A673 (cell line): ENCODE measurements around the gene RAB3IL1. TPM values are rescaled to one million over a fixed set of nuclear protein-coding genes. Genes with fewer than 3 reads are reported as not detected.
A peak's percentile ranks its signal among the peaks of the same experiment; 100 is the strongest.

Experiments
- BruUV-seq: library from RNA; stranded (reverse); fragments of 400-500 nt; replicated peaks from 2 replicates; lab custom pipeline; 2021; lab: Mats Ljungman, UMichigan
- CTCF ChIA-PET: fragments of 300-600 bp; sonication (Branson Sonifier 250); formaldehyde crosslinking; loops from one replicate; lab custom pipeline; 2022; ENCODE audit warnings: antibody characterized with exemption; lab: Charles Lee
- POLR2A ChIA-PET: fragments of 300-600 bp; sonication (Branson Sonifier 250); formaldehyde crosslinking; loops from one replicate; lab custom pipeline; 2022; ENCODE audit warnings: antibody characterized with exemption; ENCODE audit not compliant: low non-redundant PET; lab: Charles Lee
- DNase-seq: peaks from one replicate; pipeline ENCODE4 v3.0.0-alpha.2; 2015; ENCODE audit warnings: low spot score
- H3K27ac ChIP-seq: fragments of 200-600 bp; sonication (generic); 2 replicates; pipeline ENCODE4 v1.5.1; 2016; ENCODE audit warnings: mixed run types, low read depth, mild to moderate bottlenecking, mixed read lengths, antibody characterized with exemption, low read length; ENCODE audit not compliant: poor library complexity, severe bottlenecking
- H3K27me3 ChIP-seq: fragments of 200-600 bp; sonication (generic); replicated peaks from 2 replicates; pipeline ENCODE4 v1.6.1; 2017; ENCODE audit warnings: mixed run types, low read depth, mild to moderate bottlenecking, mixed read lengths, antibody characterized with exemption, low read length; ENCODE audit not compliant: insufficient read depth, poor library complexity
- H3K36me3 ChIP-seq: fragments of 200-600 bp; sonication (generic); 2 replicates; pipeline ENCODE4 v1.6.1; 2016; ENCODE audit warnings: mixed run types, mild to moderate bottlenecking, mixed read lengths, antibody characterized with exemption, low read length; ENCODE audit not compliant: insufficient read depth, poor library complexity, severe bottlenecking
- H3K4me1 ChIP-seq: fragments of 200-600 bp; sonication (generic); 2 replicates; pipeline ENCODE4 v1.6.1; 2017; ENCODE audit warnings: mixed run types, mild to moderate bottlenecking, mixed read lengths, antibody characterized with exemption, low read length; ENCODE audit not compliant: insufficient read depth, poor library complexity, severe bottlenecking
- H3K4me3 ChIP-seq: fragments of 200-600 bp; sonication (generic); 2 replicates; pipeline ENCODE4 v1.5.1; 2016; ENCODE audit warnings: low read depth, mixed run types, mild to moderate bottlenecking, mixed read lengths, low read length; ENCODE audit not compliant: poor library complexity, severe bottlenecking
- H3K9me3 ChIP-seq: fragments of 200-600 bp; sonication (generic); 2 replicates; pipeline ENCODE4 v1.6.1; 2016; ENCODE audit warnings: mixed run types, low read depth, mild to moderate bottlenecking, mixed read lengths, antibody characterized with exemption, low read length; ENCODE audit not compliant: poor library complexity, severe bottlenecking
- CTCF ChIP-seq: fragments of 300-800, 200-600 bp; sonication (generic); conservative IDR thresholded peaks from 2 replicates; pipeline ENCODE4 v1.5.1; 2017; ENCODE audit warnings: low read depth, mild to moderate bottlenecking, antibody characterized with exemption, low read length, moderate library complexity, mixed read lengths
- EZH2 ChIP-seq: fragments of 200-600 bp; sonication (generic); IDR thresholded peaks from 2 replicates; pipeline ENCODE4 v1.6.1; 2017; ENCODE audit warnings: borderline replicate concordance, low read depth, mild to moderate bottlenecking, mixed read lengths, antibody characterized with exemption, low read length; ENCODE audit not compliant: poor library complexity, severe bottlenecking
- intact Hi-C: fragments of 100-400 bp; cut with micrococcal nuclease; formaldehyde crosslinking; loops from one replicate; pipeline ENCODE4 v1.10.0; 2022; ENCODE audit not compliant: unreplicated experiment
- total RNA-seq: library from RNA; stranded (reverse); gene quantifications from 2 replicates; pipeline ENCODE4 v1.2.3, GENCODE V29; 2021

Gene RAB3IL1
- total RNA-seq, 1 experiment from 2014 or later, result 21.9 TPM

- no TSS peak for BruUV-seq
- POLR2A ChIA-PET, result no interaction called here
- H3K27me3 ChIP-seq, result no peaks in the 10 kb centered on the region
- no peak for DNase-seq
- no peak overlapping the region for H3K4me3 ChIP-seq
- H3K4me1 ChIP-seq, result peaks cover 5% of the 10 kb centered on the region
- intact Hi-C loops, result no loop called here
- CTCF ChIA-PET, result interaction anchor here (0.6 to 1.1 kb wide), 2 partner anchors 46 to 47 kb away, joined by 3 read pairs; no protein-coding TSS in a partner anchor
- TF ChIP-seq CTCF (0 out of 2 replicates have a peak, but pooled peaks have one; percentile 20), EZH2 (no peak)
- peaks cover 3% of the 10 kb centered on the region for H3K36me3 ChIP-seq
- H3K9me3 ChIP-seq, result no peaks in the 10 kb centered on the region
- H3K27ac ChIP-seq, result no peak overlapping the region
Observed at GRCh38 chr11:61901397-61901796, 16.0 kb downstream of the RAB3IL1 start.

DNA sequence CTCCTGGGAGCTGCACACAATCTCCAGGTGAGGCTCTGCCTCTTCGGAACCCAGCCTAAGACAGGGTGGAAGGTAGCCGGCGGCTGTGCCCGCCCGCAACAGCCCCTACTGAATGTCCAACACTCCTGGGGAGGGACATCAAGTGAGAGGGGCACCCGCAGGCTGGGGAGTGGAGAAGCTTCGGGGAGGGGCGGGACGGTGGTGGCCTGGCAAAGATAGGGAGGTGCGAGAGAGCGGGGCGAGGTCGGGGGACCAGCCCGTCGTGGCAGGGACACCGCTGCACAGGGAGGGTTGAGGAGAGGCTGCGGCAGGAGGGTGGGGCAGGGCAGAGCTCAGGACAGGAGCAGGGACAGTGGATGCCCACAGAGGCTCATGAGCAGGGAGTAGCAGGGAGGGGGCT lies 17.1 kb downstream of the RAB3IL1 start:
- ChIA-PET POLR2A (no interaction called here), CTCF (interaction anchor here (0.6 to 6.0 kb wide), 4 partner anchors 47 to 208 kb away, joined by 6 to 157 read pairs (median 72); partner anchors contain the start of gene BEST1)
- H3K27me3 ChIP-seq, result no peaks in the 10 kb centered on the region
- H3K27ac ChIP-seq, result peak overlapping the region; percentile 3
- no peak overlapping the region for H3K4me3 ChIP-seq
- H3K9me3 ChIP-seq, result no peaks in the 10 kb centered on the region
- DNase-seq, result no peak
- intact Hi-C loops, result no loop called here
- no peaks in the 10 kb centered on the region for H3K36me3 ChIP-seq
- BruUV-seq, result no TSS peak
- peaks cover 5% of the 10 kb centered on the region for H3K4me1 ChIP-seq
- no peak for TF ChIP-seq CTCF
- TF ChIP-seq EZH2, result no peak

DNA sequence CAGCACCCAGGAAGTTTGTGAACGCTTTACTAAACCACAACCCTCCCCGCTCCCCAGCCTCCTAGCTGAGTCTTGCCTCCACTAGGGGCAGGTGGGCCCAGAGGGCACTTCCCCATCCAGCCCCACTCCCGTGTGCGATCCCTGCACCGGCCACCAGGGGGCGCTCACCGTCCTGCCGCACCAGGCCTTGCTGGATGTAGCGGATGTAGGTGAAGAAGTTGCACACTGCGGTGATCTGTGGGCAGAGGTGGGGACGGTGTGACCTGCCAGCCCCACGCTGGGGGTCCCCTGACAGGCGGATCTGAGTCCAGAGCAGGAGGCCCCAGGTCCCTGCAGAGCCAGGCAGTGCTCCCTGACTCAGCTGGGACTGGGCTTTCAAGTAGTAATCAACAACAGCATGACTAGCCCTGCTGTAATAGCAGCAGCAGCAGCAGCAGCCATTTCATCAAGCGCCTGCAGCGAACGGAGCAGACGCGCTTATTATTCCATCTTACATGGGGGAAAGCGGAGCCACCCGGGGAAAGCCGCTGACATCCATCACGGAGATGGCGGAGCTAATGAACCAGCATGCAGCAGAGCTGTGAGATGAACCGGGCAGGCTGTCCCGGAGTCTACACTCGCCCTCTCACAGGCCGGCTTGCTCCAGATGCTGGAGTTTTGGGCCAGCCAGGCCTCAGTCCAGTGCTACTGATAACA lies 18.1 kb downstream of the RAB3IL1 start:
- Histone ChIP-seq H3K9me3 (no peaks in the 10 kb centered on the region), H3K27ac (peak overlapping the region; percentile 48), H3K4me1 (peaks cover 5% of the 10 kb centered on the region), H3K36me3 (no peaks in the 10 kb centered on the region), H3K4me3 (no peak overlapping the region), H3K27me3 (no peaks in the 10 kb centered on the region)
- BruUV-seq, result no TSS peak
- intact Hi-C loops, result loop anchor here (1.0 to 5.0 kb wide), 3 partner anchors 48 to 183 kb away; no protein-coding TSS in a partner anchor
- ChIA-PET POLR2A (interaction anchor here (0.6 kb wide), 1 partner anchor 48 kb away, joined by 3 read pairs; no protein-coding TSS in a partner anchor), CTCF (interaction anchor here (0.5 to 6.0 kb wide), 17 partner anchors 9 to 360 kb away, joined by 3 to 157 read pairs (median 5); partner anchors contain the start of gene BEST1)
- peak; percentile 100 for TF ChIP-seq CTCF
- no peak for TF ChIP-seq EZH2
- DNase-seq, result peak; percentile 91
